ENCODE results near the gene ARL14EP. TPM values are rescaled to one million over a fixed set of nuclear protein-coding genes. Genes with fewer than 3 reads are reported as not detected.

Gene ARL14EP
- total RNA-seq, 1 donor from 2014 or later: 27.1 TPM

GRCh38 chr11:30364837-30365482 lies 42.1 kb downstream of the ARL14EP start:
- TF ChIP-seq CTCF (IDR thresholded peaks at IDR 0.05; ENCODE audit: insufficient read depth, low read length, poor library complexity, severe bottlenecking): no peak
- Histone ChIP-seq H3K36me3 (ENCODE audit: control insufficient read depth, insufficient read depth, low read length) (no peaks in the 10 kb centered on the region), H3K27me3 (ENCODE audit: control insufficient read depth, insufficient read depth, low read length) (peaks cover 2% of the 10 kb centered on the region), H3K4me3 (ENCODE audit: low read depth, low read length) (no peak overlapping the region)
- DNase-seq (ENCODE audit: low read depth): no peak

GRCh38 chr11:30365793-30366517 lies 43.1 kb downstream of the ARL14EP start:
- H3K4me3 ChIP-seq (ENCODE audit: low read depth, low read length): no peak overlapping the region
- no peak for TF ChIP-seq CTCF (IDR thresholded peaks at IDR 0.05; ENCODE audit: insufficient read depth, low read length, poor library complexity, severe bottlenecking)
- no peaks in the 10 kb centered on the region for H3K36me3 ChIP-seq (ENCODE audit: control insufficient read depth, insufficient read depth, low read length)
- DNase-seq (ENCODE audit: low read depth): no peak
- peaks cover 2% of the 10 kb centered on the region for H3K27me3 ChIP-seq (ENCODE audit: control insufficient read depth, insufficient read depth, low read length)

- TF ChIP-seq CTCF (IDR thresholded peaks at IDR 0.05; ENCODE audit: insufficient read depth, low read length, poor library complexity, severe bottlenecking): no peak
- Histone ChIP-seq H3K27me3 (ENCODE audit: control insufficient read depth, insufficient read depth, low read length) (peaks cover 2% of the 10 kb centered on the region), H3K4me3 (ENCODE audit: low read depth, low read length) (no peak overlapping the region), H3K36me3 (ENCODE audit: control insufficient read depth, insufficient read depth, low read length) (no peaks in the 10 kb centered on the region)
- no peak for DNase-seq (ENCODE audit: low read depth)
These were observed 45.5 kb downstream of the ARL14EP start for GRCh38 chr11:30368394-30368793.

GRCh38 chr11:30370164-30370563 lies 47.3 kb downstream of the ARL14EP start:
- Histone ChIP-seq H3K4me3 (ENCODE audit: low read depth, low read length) (no peak overlapping the region), H3K27me3 (ENCODE audit: control insufficient read depth, insufficient read depth, low read length) (no peaks in the 10 kb centered on the region), H3K36me3 (ENCODE audit: control insufficient read depth, insufficient read depth, low read length) (no peaks in the 10 kb centered on the region)
- DNase-seq (ENCODE audit: low read depth): no peak
- TF ChIP-seq CTCF (IDR thresholded peaks at IDR 0.05; ENCODE audit: insufficient read depth, low read length, poor library complexity, severe bottlenecking): no peak

GRCh38 chr11:30377347-30377746 lies 54.4 kb downstream of the ARL14EP start:
- DNase-seq (ENCODE audit: low read depth): no peak
- no peak for TF ChIP-seq CTCF (IDR thresholded peaks at IDR 0.05; ENCODE audit: insufficient read depth, low read length, poor library complexity, severe bottlenecking)
- H3K27me3 ChIP-seq (ENCODE audit: control insufficient read depth, insufficient read depth, low read length): no peaks in the 10 kb centered on the region
- H3K4me3 ChIP-seq (ENCODE audit: low read depth, low read length): no peak overlapping the region
- no peaks in the 10 kb centered on the region for H3K36me3 ChIP-seq (ENCODE audit: control insufficient read depth, insufficient read depth, low read length)

All from kidney epithelial cell (primary cell).